Measurements from ENCODE around the gene PRPF38A.
A peak's percentile ranks its signal among the peaks of the same experiment; 100 is the strongest.
"Not testable (repeated sequence)": the region's sequence is repeated elsewhere in the genome, so short reads cannot be mapped to it uniquely, and the experiment has no call there.

Gene PRPF38A, protein sequence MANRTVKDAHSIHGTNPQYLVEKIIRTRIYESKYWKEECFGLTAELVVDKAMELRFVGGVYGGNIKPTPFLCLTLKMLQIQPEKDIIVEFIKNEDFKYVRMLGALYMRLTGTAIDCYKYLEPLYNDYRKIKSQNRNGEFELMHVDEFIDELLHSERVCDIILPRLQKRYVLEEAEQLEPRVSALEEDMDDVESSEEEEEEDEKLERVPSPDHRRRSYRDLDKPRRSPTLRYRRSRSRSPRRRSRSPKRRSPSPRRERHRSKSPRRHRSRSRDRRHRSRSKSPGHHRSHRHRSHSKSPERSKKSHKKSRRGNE

DNA sequence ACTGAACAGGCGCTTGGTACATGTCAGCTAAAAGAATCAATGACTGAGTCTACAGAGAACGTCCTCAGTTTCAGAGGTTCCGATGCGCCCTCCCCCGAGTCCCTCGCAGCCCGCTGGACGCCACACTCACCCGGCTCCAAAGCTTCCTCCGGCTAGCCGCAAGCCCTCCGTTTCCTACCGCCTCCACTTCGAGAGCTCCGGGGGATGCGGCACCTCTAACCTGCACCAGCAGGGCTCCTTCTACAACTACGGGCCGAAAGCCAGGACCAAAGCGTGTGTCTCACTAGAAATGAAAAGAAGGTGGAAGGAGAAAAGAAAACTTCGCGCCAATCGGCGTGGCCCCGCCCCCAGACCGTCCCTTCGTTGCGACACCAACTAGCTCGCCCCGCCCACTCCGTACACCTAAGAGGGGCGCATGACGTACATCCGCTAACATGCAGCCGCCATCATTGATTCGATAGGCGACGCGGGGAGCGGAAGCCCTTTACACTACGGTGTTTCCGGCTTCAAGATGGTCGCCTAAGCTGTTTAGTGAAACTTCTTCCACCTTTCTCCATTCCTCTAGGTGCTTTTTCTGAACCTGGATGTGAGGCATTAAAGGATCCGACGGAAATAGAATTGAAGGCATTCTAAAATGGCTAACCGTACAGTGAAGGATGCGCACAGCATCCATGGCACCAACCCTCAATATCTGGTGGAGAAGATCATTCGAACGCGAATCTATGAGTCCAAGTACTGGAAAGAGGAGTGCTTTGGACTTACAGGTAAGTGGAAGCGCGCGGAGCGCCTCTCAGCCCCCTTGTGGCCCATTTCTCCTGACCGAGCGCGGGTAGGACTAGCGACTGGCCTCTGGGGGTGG is at the start of gene PRPF38A, which contains the start of gene ORC1:
TSS of gene PRPF38A (plus strand) at position 487 of the 859 bp plus-strand sequence. CDS start at position 635, 148 bp downstream.
TSS of gene ORC1 (minus strand) at position 308 of the 859 bp plus-strand sequence. CDS start 2,200 bp downstream, outside the sequence.
- DNase-seq (ENCODE audit: low spot score) = peak; percentile 76

DNA sequence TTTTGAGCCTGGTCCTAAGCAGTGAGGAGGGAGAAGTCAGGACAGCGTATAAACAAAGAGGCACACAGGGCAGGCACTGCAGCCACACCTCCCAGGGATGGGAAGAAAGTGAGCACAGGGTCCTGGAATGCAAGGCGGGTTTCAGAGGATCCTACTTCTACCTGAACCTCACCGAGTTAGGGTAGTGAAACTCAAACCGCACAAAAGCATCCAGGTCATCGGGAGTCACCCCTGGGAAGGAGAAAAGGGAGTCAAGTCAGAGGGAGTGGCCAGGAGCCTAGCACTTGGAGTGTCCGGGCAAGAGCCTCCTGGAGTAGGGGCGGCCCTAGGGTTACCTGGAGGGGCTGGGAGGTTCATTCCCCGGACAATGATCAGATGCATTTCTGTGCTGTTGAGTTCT is 49.0 kb upstream of the PRPF38A start:
- no peak for DNase-seq (ENCODE audit: low spot score)

DNA sequence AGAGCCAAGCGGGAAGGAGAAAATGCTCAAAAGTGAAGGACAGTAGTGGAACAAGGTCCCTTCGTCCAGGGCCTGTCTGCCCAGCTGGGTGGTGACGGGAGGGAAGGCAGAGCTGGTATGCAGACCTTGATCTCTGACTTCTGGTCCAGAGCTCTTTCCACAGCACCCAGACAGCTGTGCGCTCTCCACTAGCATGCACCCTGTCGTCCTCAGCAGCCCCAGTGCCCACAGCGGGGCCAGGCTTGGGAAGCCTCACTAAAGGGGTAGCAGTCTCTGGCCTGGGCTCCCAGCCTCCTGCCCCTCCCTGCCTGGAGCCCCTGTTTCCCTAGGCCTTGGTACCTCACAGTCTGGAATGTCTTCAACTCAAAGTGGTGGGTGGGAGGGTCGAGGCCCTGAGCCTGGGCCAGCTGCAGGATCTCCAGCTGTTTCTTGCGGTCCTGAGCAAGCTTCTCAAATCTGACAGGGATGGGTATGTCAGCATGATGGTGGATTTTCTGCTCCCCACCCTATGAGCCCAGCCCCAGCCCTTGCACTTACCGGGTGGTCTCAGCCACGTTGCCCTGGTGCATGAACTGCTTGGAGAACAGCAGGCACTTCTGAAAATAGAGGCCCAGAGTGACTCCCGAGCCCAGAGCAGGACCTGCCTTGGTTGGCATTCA is 48.4 kb upstream of the PRPF38A start:
- no peak for DNase-seq (ENCODE audit: low spot score)

DNA sequence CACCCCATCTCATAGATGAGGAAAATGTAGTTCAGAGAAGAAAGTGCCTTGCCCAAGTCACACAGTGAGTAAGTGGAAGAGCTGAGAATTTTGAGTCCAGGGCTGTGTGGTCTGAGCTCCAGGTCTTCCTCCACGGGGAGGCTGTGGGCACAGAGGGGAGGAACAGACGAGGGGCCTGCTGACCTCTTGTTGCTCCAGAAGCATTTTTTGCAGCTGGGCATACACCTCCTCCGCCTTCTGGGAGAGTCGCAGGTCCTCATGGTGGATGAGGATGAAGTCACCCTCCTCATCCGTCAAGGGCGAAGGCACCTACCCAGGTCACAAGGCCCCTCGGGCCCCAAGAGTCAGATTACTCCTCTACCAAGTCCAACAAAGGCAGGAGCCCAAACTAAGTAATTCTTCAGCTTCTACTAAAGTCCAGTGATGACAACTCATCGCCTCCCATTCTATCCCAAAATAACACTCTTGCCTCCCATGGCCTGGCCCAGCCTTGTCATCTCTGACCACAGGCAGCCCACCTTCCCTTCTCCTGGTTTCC is 47.5 kb upstream of the PRPF38A start:
- no peak for DNase-seq (ENCODE audit: low spot score)

DNA sequence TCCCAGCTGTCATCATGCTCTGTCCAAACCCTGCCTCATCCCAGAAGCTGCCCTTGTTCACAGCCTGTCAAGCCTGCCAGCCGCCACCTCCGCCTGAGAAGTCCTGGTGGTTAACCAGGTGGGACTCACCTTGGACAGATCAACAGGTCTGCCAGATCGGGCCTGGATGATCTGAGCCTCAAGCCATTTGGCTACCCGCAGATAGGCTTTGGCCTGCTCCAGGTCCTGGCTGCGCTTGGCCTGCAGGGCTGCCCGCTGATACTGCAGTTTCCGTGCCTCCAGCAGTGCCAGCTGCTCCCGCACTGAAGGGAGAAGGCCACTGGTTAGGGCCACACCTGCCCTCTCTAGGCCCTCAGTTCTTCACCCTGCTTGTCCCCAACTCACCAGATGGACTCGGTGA is 47.0 kb upstream of the PRPF38A start:
- no peak for DNase-seq (ENCODE audit: low spot score)

DNA sequence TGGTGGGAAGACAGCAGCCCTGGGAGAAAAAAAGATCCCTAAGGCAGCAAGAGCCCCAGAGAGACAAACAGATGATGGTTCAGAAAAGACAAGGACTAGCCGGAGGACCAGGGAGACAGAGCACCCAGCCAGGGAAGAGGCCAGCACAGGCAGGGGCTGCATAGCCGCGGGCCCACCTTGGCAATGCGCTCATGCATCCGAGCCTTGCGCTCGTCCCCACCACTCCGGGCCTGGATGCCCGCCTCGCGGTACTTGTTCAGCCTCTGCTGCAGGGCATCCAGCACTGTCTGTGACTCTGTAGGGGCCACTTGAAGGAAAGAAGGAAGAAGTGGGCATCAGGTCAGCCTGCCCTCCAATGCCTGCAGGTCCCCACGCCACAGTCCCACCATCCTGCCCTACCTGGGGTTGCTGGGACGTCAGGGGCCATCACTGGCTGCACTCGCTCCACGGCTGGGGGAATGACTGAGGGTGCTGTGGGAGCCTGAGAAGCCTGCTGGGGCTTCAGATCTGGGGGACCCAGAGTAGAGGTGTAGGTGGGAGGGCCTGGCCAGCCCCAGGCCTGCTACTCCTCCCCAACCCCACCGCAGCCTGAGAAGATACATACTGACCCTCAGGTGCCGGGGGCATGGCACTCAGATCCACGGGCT is 45.4 kb upstream of the PRPF38A start:
- no peak for DNase-seq (ENCODE audit: low spot score)

DNA sequence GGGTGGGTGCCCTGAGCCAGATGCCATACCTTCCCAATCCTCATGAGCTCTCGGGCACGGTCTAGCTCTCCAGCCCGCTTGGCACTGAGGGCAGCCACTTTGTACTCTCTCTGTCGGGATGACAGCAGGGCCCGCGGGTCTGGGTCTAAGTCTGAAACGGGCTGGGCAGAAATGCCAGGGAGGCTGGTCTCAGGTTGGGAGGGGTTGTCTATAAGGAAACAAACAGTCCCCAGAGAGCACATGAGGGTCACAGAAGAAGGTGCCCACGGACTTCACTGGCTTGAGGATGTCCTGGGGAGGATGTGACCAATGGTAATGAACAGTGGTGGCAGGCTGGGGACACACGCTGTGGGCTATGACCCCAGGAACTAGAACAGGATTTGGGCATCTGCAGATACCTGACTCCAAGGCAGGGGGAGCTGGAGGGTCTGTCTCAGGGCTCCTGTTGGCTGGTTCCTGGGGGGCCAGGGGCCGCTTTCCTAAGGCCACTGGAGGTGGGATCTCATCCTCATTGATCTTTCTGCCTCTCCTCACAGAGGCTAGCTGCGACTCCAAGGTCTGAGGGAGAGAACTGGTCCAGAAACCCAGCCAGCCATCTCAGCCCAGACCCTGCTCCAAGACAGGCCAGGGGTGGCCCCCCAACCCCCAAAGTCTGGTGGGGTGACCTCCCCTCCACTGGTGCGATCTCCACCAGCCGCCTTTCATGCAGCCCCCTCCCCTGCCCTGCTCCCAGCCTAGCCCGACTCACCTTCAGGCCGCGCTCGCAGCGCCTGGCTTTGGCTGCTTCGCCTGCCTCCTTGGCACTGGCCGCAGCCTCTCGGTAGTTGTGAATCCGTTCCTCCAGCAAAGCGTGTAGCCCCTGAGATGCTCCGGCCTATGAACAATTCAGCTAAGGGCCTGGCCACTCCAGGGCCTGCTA is 44.5 kb upstream of the PRPF38A start:
- DNase-seq (ENCODE audit: low spot score) = no peak

DNA sequence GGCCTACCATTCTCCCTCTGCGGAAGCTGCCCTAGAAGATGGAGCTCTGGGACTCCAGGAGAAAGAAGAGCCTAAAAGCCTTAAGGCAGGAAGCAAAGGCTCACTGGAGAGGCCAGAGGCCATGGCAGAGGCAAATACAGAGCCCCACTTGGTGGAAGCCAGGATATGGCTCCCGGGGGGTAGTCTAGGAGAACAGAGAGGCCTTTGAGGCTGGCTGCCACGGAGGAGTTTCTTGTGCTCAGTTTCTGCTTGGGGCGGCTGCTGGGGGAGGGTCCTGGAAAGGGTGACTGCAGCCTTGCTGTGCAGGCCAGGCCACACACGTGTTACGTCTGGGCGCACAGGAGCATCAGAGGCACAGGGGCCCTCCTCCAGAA is 43.8 kb upstream of the PRPF38A start:
- no peak for DNase-seq (ENCODE audit: low spot score)

DNA sequence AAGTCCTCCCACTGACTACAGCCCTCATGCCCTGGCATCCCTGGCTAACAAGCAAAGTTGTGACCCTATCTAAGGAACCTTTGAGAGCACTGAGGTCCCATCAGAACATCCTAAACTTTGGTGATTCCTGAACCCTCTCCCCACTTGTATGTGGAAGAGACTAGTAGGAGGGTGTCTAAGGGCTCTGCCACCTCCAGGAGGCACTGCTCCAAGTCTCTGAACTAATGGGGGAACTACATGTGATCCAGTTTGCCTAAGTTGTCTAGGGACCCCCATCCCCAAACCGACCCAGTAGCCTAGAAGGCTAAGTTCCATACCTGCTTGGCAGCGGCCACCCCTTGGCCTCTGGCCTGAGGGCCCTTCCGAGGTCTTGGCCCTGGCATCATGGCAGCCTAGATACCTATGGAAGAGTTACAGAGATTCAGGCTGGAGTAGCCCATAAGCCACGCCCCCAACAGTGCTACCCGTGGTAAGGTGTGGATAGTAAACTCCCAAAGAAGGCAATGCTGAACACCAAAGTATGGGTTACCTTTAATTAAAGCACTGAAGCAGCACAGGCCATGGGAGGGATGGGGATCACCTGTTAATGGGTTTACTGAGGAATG is 40.1 kb upstream of the PRPF38A start:
- DNase-seq (ENCODE audit: low spot score) = peak; percentile 25

DNA sequence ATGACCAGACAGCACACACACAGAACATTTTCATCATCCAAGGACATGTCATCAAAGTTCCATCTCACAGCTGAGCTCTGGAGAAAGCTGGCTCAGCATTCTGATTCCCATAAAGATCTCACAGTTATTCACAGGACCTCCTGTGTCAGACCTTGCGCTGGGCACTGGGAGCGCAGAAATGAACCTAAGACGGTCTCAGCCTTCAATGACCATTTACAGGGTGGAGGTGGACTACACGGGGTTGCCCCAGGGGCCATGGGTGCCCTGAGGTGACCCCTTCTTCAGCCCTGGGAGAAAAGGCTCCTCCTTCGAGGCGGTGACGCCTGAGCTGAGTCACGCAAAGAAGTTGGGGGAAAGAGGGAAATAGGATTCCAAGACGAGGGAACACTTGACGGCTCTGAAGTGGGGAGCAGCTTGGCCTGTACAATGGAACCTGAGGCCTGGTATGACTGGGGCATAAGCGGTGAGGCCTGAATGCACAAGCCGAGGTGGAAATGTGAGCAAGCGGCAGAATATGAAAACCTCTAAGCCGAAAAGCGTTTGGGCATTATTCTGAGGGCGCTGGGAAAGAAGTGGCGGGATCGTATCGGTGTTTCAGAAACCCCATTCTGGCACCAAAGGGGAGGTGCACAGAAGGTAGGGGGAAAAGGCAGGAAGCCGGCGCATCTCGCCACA is 39.2 kb upstream of the PRPF38A start:
- DNase-seq (ENCODE audit: low spot score) = peak; percentile 36

DNA sequence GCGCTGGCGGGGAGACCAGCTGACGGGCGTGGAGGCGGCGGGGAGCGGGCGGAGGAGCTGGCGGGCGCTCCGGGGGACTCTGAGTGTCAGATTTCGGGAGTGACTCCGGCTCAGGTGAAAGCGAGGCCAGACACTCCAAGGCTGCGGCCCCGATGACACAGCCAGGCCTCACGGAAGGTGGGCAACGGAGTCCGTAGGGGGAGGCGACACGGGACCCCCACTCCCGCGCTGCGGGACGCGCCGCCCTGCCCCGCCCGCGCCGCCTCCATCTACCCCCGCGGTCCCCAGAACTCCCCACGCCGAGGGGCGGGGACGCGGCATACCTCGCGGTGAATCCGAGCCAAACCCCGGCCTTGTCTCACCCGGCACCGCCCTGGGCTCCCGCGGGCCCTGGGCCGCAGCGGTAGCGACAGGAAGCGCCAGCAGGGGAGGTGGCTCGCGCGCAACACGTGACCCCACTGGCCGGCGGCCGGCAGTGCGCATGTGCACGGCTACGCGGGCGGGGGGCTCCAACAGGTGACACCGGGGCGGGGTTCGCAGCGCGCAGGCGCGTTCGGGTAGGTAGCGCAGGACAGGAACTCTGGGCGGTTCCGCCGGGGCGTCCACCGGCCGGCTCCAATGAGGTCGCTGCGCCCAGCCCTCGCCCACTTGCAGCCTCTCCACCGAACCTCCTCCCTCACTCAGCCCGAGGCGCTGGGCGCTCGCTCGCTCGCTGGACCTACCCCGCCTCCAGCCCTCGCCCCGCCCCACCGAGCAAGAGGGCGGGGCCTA is 38.5 kb upstream of the PRPF38A start, which contains the start of gene CC2D1B:
TSS of gene CC2D1B (minus strand) at position 460 of the 771 bp plus-strand sequence. CDS start 1,585 bp downstream, outside the sequence.
- peak; percentile 98 for DNase-seq (ENCODE audit: low spot score)

DNA sequence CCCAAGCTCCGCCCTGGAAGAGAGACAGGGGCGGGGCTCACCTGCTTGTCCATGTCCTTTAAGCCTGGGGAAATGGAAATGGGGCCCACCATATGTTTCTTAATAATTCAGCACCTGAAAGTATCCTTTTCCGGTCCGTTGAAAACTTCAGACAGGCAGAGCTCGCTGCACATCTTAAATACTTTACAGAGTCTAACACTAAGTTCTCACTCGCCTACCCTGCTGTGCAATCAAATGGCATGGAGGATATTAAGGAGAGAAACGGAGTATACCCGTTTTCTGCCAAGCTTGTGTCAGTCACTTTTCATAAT is 37.9 kb upstream of the PRPF38A start:
- DNase-seq (ENCODE audit: low spot score) = no peak

DNA sequence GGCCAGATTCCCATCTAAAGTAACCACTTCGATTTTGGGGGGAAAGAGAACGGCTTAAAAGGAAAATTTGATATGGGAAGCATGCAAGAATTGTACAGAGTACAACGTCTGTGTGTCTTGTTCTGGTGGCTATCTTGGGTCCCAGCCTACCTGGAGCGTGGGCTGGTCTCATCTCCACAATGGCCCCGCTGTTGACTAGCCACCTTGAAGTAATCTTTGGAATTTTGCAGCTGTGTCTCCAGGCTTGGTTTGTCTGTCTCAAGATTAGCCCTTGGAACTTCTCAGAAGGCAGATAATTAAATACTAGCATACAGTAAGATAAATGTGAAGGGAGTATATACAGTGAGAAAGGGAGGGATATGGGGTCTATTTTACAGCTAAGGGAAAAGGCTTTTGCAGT is 37.1 kb upstream of the PRPF38A start:
- DNase-seq (ENCODE audit: low spot score) = no peak

DNA sequence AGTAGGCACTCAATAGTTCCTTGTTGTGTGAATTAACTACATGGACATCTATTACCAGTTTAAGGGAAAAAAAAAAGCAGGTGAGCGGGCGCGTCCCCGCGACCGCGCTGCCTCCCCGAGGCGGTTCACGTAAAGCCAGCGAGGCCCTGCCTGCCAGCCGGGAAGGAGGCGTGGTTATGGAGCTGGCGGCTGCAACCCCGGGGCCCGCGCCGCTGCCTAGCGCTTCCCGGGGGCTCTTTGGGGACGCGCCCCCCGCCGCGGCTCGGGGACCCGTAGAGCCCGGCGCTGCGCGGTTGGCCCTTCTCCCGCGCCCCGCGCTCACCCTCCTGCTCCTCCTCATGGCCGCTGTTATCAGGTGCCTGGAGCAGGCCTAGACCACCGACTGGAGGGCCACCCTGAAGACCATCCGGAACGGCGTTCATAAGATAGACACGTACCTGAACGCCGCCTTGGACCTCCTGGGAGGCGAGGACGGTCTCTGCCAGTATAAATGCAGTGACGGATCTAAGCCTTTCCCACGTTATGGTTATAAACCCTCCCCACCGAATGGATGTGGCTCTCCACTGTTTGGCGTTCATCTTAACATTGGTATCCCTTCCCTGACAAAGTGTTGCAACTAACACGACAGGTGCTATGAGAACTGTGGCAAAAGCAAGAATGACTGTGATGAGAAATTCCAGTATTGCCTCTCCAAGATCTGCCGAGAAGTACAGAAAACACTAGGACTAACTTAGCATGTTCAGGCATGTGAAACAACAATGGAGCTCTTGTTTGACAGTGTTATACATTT is 35.8 kb upstream of the PRPF38A start:
- DNase-seq (ENCODE audit: low spot score) = peak; percentile 75

DNA sequence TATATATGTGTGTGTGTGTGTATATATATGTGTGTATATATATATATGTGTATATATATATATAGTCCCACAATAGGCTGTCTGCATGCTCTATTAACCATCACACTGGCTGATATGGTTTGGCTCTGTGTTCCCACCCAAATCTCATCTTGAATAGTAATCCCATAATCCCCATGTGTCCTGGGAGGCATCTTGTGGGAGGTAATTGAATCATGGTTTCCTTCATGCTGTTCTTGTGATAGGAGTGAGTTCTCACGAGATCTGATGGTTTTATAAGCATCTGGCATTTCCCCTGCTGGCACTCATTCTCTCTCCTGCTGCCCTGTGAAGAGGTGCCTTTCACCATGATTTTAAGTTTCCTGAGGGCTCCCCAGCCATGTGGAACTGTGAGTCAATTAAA is 34.6 kb upstream of the PRPF38A start:
- DNase-seq (ENCODE audit: low spot score) = not testable (repeated sequence)

DNA sequence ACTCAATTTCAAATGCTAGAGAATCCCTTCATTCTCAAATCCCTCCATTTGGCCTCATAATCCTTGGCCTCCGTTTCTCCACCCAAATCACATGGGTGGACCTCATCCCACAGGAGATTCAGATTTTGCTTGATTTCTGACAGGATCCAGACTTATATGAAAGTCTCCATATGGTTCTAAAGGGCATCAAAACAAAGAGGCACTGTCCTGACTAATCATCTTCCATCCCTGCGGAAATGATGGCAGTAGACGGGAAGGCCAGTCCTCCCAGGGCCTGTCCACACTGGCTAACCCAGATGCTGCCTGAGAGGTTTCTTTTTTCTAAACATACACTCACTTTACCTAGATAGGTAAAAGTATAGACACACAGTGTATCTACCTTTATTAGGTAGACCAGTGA is 19.0 kb upstream of the PRPF38A start:
- DNase-seq (ENCODE audit: low spot score) = no peak

DNA sequence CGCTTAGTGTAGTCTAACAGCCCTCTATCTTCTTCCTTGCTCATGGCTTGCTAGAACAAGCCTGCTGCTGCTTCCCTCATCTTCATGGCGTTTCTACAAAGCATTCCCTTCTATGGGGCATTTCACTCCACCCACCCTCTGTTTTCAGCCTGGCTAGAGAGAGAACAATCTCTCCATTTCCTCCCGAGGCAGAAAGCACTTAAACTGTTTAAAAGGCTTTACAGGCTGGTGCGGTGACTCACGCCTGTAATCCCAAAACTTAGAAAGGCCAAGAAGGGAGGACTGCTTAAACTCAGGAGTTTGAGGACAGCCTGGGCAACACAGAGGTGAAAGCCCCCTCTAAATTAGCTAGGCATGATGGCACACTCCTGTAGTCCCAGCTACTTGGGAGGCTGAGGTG is 17.9 kb upstream of the PRPF38A start:
- no peak for DNase-seq (ENCODE audit: low spot score)

DNA sequence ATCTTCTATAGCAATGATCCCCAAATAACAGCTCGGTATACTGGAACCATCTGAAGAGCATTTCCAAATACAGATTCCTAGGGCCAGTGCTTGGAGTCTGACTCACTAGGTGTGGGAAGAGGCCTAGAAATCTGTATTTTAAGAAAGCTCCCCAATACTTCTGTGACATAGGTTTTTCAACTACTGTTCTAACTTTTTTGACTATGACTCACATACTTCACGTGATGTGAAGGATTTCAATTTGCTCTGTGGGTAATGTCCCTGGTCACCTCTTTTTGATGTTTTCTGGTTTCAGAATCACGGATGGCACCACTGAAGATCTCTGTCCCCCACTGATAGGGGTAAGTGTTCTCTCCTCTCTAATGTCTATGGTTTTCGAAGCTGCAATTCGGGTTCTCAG is 11.2 kb upstream of the PRPF38A start:
- DNase-seq (ENCODE audit: low spot score) = no peak
